ENCODE results near the gene RIN3.
"Not testable (repeated sequence)": the region's sequence is repeated elsewhere in the genome, so short reads cannot be mapped to it uniquely, and the experiment has no call there.

Gene RIN3

DNA sequence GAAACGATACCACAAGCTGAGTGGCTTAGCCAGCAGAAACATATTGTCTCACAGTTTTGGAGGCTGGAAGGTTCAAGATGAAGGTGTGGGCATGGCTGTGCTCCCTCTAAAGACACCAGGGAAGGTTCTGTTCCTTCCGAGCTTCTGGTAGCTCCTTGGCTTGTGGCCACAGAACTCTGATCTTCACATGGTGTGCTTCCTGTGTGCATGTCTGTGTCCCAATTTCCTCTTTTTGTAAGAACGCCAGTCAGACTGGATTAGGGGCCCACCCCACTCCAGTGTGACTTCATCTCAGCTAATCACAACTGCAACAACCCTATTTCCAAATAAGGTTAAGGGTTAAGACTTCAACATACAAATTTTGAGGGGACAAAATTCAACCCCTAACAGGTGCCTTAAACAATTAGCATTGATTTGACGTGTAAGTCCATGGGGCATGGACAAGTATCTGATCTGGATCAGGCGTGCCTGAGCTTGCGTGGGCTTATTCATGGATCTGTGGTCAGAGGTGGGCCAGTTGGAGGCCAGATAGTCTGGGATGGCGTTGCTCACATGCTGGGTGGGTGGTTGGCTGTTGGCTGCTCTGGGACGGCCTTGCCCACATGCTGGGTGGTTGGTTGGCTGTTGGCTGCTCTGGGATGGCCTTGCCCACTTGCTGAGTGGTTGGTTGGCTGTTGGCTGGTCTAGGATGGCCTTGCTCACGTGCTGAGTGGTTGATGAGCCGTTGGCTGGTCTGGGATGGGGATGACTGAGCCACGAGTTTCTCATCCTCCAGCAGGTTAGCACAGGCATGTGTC is 146.4 kb downstream of the RIN3 start:
- in situ Hi-C loops (cut with MboI; ENCODE audit: low sequenced_read_pairs), result no loop called here

DNA sequence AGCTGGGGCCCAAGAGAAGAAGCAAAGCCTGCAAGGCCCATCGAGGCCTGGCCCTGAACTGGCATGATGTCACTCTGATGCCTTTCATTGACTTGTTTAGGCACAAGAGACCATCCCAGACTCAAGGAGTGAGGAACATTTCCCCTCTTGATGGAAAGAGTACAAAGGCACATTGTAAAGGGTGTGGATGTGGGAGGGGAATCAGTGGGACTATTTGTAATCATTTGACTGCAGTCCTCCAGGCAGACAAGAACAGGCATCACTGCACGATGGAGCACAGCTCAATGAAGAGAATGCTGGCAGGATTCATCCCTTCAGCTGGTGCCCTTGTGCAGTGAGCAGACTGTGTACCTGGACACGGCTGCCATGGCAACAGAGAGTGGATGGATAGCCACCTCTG is 147.0 kb downstream of the RIN3 start:
- in situ Hi-C loops (cut with MboI; ENCODE audit: low sequenced_read_pairs), result no loop called here

DNA sequence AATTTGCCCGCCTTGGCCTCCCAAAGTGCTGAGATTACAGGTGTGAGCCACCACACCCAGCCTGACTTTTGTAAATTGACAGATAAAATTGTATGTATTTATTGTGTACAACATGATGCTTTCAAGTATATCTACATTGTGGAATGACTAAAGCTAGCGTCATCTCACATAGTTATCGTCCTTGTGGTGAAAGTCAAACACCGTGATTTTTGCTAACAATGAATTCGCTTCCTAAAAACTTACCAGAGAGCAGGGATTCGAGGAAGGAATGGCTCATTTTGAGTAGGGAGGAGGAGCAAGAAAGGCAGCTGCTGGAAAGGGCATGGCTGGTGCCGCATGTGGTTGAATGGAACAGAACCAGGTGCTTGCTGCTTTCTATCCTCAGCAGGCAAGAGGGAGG is 149.5 kb downstream of the RIN3 start:
- in situ Hi-C loops (cut with MboI; ENCODE audit: low sequenced_read_pairs), result no loop called here

DNA sequence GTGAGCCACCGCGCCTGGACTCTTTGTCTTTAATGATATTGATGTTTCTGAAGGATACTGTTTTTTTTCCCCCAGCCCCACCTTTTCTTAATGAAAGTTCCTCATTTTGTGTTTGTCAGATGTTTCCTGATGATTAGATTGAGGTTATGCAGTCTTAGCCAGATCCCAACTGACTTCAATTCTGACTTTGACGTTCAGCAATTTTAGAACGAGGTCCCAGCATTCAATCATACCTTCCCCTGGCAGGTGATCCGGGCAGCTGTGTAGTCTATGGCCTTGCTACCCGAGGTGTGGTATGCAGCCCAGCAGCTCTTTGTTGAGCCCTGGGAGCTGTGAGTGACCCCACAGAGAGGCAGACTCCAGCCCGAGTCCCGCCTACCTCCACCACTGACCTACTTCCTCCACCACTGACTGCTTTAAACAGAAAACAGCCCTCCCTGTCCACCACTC is 152.1 kb downstream of the RIN3 start:
- in situ Hi-C loops (cut with MboI; ENCODE audit: low sequenced_read_pairs), result no loop called here

DNA sequence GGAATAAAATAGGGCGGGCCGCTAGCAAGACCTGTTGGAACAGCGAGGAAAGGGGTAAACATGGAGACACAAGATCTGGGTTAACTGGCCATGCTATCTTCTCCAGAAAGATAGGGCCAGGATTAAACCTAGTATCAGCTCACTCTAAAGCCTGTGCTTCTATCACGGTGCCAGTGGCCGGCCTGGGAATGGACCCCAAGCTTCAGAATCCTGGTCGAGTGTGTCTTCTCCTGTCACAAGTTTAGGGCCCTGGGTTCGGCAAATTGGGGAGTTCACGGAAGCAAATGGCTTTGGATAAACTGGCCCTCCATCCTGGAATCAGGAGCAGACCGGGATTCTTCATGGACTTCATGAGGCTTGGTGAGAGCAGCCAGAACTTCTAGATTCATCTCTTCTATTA is 152.7 kb downstream of the RIN3 start:
- in situ Hi-C loops (cut with MboI; ENCODE audit: low sequenced_read_pairs), result no loop called here

DNA sequence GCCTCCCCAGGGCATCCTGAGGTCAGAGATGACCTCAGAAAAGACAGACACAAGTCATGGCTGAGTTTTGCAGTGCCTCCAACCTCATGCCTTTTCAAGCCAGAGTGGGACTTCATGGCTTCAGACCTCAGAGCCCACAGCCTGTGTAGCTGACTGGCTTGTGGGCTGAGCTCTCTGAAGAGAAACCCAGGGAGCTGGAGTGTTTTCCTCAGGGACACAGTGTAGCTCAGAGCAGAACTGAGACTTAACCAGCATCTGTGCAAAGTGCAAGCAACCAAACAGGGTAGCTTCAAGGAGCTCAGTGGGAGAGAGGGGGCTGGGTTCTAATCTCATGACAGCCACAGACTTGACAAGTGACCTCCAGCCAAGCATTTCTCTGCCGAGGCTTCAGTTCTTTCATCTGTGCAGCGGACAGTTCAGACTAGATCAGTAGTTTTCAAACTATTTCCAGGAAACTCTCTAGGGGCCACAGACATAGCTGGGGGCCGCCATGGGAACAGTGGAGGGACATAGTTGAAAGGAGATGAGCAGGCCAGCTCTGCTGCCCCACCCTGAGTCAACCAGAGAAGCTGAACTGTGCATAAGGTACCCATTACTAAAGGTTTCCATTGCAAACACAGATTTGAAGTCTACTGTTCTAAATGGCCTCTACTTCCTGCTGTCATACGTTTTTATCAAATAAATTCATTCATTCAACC is 154.8 kb downstream of the RIN3 start:
- in situ Hi-C loops (cut with MboI; ENCODE audit: low sequenced_read_pairs), result no loop called here

DNA sequence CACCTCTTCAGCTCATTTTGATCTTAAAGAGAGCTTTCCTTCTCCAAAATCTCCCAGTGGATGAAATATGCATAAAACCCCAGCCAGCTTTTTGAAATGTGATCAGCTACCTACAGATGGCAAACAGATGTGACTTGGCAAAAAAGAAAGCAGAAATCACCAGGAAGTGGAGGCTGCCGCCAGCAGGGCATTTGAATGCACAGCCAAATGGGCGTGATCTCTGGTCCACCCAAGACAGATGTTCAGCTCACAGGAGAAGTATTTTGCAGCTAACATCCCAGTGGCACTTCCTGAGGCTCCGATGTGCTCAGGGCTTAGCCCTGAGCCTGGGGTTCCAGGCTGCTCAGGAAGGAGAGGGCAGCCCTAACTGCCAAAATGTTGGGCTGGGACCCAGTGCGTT is 156.6 kb downstream of the RIN3 start:
- in situ Hi-C loops (cut with MboI; ENCODE audit: low sequenced_read_pairs), result no loop called here

DNA sequence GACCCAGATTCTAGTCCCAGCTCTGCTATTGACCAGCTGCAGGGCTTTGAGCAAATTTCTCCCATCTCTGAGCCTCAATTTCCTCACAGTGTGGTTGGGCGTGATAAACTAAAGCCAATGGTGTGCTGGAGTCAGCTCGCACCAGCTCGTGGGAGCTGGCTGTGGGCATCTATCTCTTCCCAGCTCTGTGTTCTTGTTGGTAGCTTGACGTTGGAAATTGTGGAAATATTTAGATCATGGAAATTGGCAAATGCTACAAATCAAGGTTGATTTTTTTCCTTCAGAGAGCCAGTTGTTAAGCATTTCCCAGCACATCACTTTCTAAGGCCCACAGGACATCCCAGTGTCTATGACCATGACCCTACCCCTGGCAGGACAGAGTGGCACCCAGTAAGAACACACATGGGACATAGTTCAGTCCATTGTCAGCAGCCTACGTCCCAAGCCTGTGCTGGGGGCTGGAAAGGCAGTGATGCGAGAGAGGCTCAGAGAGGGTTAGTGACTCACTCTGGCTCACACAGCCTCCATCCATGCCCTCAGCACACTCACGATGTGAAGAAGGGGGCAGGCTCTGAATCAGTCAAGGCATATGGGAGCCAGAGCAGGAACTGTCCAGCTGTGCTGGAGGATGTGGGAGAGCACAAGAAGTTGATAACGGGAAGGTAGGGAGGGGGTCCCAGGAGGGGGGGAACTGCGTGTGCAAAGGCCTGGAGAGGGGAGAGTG is 157.2 kb downstream of the RIN3 start:
- in situ Hi-C loops (cut with MboI; ENCODE audit: low sequenced_read_pairs), result no loop called here

DNA sequence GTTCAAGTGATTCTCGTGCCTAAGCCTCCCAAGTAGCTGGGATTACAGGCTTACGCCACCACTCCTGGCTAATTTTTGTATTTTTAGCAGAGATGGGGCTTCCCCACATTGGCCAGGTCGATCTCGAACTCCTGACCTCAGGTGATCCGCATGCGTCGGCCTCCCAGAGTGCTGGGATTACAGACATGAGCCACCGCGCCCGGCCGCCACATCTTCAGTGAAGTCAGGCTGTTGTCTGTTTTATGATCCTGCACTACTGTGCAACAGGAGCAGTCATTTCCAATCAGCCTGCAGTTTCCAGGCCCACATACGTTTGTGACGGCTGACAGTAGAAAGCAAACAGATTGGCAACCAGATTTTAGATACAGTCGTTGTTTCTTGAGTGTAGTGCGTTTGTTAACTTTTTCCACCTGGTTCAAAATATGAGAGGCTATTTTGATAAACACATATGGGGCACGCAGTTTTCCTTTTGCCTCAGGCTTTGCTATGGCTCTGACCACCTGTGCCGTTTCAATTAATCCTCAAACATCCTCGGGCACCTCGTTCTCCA is 160.1 kb downstream of the RIN3 start:
- in situ Hi-C loops (cut with MboI; ENCODE audit: low sequenced_read_pairs), result no loop called here

DNA sequence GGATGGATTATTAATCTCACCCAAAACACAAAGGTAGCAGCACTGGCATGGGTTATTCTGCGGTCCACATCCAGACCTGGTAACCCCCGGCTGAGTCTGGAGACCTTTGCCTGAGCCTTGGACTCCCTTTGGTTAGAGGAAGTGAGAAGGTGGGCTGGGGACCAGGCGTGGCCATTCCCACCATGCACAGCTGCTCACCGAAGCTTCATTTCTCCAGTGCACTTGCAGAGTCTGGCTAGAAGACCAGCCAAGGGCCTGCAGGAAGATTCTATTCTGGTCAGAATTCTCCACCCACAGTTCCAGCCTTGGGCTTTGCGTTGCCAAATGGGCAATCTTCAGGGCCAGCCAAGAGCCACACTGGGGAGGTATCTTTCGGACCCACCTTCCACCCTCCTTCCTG is 161.8 kb downstream of the RIN3 start:
- in situ Hi-C loops (cut with MboI; ENCODE audit: low sequenced_read_pairs), result no loop called here

DNA sequence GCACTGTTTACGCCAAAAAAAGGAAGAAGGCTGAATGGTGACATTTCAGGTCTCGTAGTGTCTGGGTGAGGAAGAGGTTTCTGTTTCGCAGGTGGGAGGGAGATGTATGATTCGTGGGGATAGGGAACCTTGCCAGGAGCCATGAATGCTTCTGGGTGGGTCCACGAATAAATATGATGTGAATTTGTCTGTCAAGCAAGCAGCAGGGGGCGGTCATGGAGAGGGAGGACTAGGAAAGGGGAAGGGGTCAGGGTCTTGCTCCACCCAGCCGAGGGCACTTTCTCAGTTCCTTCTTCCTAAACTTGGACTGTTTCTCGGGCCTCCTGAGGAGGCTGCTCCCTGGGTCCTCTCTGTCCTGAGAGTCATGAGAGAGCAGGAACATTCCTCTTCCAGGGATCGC is 162.4 kb downstream of the RIN3 start:
- in situ Hi-C loops (cut with MboI; ENCODE audit: low sequenced_read_pairs), result no loop called here

DNA sequence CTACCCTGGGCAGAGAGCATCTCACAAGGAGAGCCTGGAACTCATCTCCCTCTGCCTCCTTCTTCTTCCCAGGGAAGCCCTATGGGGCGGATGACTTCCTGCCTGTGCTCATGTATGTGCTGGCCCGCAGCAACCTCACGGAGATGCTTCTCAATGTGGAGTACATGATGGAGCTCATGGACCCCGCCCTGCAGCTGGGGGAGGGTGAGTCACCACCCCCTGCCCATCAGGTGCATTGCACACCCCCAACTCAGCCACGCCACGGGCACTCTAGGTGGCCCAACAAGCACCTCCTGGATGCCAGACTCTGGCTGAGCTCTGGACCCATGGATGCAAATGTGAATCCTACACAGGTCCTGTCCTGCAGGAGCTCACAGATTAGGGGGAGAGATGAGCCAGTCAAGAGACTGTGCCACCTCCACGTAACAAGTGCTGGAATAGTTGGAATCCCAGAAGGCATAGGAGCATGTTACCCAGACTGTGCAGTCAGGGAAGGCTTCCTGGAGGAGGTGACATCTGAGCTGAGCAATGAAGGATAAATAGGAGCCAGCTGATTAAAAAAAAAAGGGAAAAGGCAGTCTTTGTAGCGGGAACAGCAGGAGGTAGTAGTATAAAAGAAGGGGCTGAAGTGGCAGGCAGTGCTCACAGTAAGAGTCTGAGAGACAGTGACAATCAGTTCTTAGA is 163.0 kb downstream of the RIN3 start:
- in situ Hi-C loops (cut with MboI; ENCODE audit: low sequenced_read_pairs), result no loop called here

DNA sequence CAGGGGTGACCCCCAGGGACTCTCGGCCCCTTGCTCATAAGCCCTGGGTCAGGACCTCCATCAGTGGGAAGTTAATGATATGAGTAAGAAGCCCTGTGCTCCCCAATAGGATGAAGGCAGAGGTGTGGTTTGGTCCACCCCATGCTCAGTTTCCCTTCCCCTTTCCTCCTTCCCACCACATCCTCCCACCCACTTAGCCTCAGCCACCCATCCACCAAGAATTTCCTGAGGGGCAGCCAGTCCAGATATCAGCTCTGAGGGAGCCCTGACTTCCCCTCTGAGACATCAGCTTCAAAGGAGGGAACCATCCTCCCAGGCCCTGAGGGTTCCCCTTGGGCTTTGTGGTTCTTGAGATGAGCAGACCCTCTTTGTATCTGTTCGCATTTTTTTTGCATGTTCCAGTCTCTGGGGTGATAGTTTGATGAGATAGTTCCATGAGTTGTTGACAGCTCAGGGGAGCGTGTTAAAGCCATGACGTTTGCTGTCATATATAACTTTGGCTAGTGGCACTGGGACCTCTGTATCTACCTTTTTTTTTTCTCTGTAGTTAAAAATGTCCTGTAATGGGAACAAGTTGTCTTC is 163.6 kb downstream of the RIN3 start:
- in situ Hi-C loops (cut with MboI; ENCODE audit: low sequenced_read_pairs), result no loop called here

DNA sequence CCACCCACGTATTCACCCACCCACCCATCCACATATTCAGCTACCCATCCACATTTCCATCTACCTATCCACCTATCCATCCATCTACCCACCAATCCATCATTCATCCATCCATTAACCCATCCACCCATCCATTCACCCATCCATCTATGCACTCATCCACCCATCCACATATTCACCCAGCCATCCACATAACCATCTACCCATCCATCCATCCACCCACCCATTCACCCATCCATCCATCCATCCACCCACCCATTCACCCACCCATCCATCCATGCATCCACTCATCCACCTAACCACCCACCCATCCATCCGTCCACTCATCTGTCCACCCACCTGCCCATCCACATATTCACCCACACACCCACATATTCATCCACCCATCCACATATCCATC is 164.4 kb downstream of the RIN3 start:
- in situ Hi-C loops (cut with MboI; ENCODE audit: low sequenced_read_pairs), result no loop called here

DNA sequence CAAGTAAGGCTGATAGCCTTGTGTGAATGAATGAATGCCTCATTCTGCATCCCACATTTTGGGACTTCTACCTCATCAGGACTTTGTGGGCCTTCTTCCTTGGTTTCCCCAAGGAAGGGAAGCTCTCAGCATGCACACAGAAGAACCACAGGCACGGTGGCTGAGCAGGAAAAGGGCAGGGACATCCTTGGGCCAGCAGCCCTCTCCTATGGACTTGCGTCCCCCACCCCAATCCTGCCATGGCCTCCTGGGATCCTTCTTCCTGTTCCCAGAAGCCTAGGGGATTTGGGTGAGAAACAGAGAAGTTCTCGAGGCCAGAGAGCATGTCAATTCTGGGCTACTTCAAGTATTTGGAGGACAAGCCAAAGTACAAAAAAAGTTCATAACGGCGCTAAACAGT is 165.2 kb downstream of the RIN3 start:
- in situ Hi-C loops (cut with MboI; ENCODE audit: low sequenced_read_pairs), result no loop called here

DNA sequence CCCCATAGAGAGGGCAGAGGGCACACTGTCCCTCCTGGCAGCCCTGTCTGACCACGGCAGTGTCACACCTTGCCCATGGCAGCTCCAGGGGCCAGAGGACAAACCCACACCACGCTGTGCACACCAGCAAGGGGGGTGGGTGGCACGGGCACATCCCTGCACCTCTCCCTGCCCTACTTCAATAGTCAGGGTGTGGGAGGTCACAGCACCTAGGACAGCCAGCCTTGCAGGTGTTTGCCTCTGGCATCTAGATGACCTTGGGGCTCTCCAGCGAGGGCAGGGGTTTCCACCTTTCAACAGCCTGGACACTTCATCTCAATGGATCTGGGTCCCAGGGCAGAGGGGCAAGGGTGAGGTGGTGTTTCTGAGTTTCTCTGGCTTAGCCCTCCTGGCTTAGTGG is 165.7 kb downstream of the RIN3 start:
- in situ Hi-C loops (cut with MboI; ENCODE audit: low sequenced_read_pairs), result no loop called here

DNA sequence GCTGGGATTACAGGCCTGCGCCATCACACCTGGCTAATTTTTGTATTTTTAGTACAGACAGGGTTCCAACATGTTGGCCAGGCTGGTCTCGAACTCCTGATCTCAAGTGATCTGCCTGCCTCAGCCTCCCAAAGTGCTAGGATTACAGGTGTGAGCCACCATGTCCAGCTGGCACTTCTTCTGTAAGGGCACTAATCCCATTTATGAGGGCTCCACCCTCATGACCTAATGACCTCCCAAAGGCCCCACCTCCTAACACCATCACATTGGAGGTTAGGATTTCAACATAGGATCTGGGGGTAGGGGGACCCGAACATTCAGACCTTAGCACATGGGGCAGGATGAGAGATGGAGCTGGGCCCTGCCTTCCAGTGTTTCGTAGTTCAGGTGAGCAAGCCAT is 166.7 kb downstream of the RIN3 start:
- in situ Hi-C loops (cut with MboI; ENCODE audit: low sequenced_read_pairs), result not testable (repeated sequence)

DNA sequence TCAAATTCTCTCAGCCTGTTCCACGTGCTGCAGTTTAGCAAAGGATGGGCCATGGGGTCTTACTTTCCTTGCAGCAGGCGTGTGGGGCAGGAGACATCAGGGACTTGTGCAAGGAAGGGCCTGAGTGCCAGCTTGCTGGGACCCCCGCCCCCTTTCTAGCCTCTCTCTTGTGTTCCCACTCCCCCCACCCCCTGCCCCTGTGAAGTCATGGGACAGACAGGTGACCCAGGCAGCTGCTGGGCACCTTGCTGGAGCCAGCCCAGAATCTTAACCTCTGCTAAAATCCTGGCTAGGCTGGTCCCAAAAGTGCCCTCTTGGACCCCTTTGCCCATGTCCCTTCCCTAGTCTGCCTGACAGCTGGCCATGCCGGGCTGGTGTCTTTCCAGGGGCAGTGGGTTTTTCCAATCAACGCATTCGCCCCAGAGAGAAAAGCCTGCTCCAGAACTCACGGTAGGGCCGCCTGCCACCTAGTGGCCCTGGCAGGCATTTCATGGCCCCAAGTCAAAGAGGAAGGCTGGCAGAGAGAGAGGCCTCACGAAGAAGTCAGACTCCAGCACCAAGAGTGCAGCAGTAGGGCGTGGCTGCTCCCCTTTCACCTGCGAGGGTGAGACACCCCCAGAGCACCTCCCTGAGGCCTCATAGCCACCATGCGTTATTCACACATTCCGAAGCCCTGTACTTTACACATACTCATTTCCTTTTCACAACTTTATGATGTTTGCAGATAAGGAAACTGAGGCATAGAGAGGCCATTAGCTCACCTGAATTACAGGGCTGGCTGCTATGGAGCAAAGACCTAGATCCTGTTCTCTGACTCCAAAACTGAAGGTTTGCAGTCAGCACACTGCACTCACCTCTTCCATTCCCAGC is 167.4 kb downstream of the RIN3 start:
- in situ Hi-C loops (cut with MboI; ENCODE audit: low sequenced_read_pairs), result no loop called here

DNA sequence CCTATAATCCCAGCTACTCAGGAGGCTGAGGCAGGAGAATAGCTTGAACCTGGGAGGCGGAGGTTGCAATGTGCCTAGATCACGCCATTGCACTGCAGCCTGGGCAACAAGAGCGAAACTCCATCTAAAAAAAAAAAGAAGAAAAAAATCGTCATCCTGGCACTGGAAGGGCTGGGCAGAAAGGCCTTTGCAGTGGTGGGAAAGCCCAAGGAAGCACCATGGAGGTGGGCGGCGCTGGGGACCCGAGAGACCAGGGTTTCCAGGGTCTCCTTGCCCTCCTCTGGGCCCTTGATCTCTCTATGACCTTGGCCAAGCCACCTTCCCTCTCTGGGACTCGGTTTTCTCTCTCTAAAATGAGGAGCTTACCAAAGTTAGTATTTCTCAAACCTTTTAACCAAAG is 169.5 kb downstream of the RIN3 start:
- in situ Hi-C loops (cut with MboI; ENCODE audit: low sequenced_read_pairs), result no loop called here

Measured in HL-60/S4 treated with phorbol 12-myristate 13-acetate at 8.2 ng/mL for 4 days and 3 days (cell line).